RPMI7951 (cell line): ENCODE data around the gene SORD. TPM values are rescaled to one million over a fixed set of nuclear protein-coding genes. Genes with fewer than 3 reads are reported as not detected.
"Not testable (repeated sequence)": the region's sequence is repeated elsewhere in the genome, so short reads cannot be mapped to it uniquely, and the experiment has no call there.

Experiments used
- DNase-seq: peaks from one replicate; pipeline ENCODE4 v3.0.0-alpha.2; 2012; ENCODE audit warnings: low read depth
- total RNA-seq: library from RNA; depleted of rRNA; stranded (reverse); fragments of >200 nt; shearing (Covaris generic); gene quantifications from 2 replicates; pipeline ENCODE4 v1.2.3, GENCODE V29; 2014; rRNA removed

The SORD gene
- 29.4 and 33.1 TPM in 2 replicates for total RNA-seq

- peak; percentile 85 for DNase-seq
These were observed at the start of gene SORD for GRCh38 chr15:45022871-45023658. TSS of gene SORD (plus strand) at chr15:45023195. CDS start at chr15:45023284, 89 bp downstream.

GRCh38 chr15:44976183-44976582 is 46.8 kb upstream of the SORD start:
- DNase-seq = not testable (repeated sequence)

GRCh38 chr15:44977781-44978180 is 45.2 kb upstream of the SORD start:
- not testable (repeated sequence) for DNase-seq

- not testable (repeated sequence) for DNase-seq
These were observed 43.2 kb upstream of the SORD start for GRCh38 chr15:44979617-44980339.

- DNase-seq = not testable (repeated sequence)
These were observed 38.9 kb upstream of the SORD start for GRCh38 chr15:44984144-44984543.

GRCh38 chr15:44986346-44987055 is 36.5 kb upstream of the SORD start:
- DNase-seq = not testable (repeated sequence)

- not testable (repeated sequence) for DNase-seq
These were observed 35.3 kb upstream of the SORD start for GRCh38 chr15:44987711-44988110.

- DNase-seq = not testable (repeated sequence)
These were observed 34.7 kb upstream of the SORD start for GRCh38 chr15:44988184-44988869.

- DNase-seq = peak; percentile 4
These were observed 34.1 kb upstream of the SORD start for GRCh38 chr15:44988870-44989219.

- DNase-seq = not testable (repeated sequence)
These were observed 25.4 kb upstream of the SORD start for GRCh38 chr15:44997632-44998031.

GRCh38 chr15:44999105-44999504 is 23.9 kb upstream of the SORD start:
- DNase-seq = no peak

GRCh38 chr15:45001180-45001579 is 21.8 kb upstream of the SORD start:
- not testable (repeated sequence) for DNase-seq

GRCh38 chr15:45003731-45004410 is 19.1 kb upstream of the SORD start:
- DNase-seq = not testable (repeated sequence)

- DNase-seq = not testable (repeated sequence)
These were observed 18.3 kb upstream of the SORD start for GRCh38 chr15:45004590-45005175.

- no peak for DNase-seq
These were observed 13.9 kb upstream of the SORD start for GRCh38 chr15:45009046-45009445.

GRCh38 chr15:45015114-45015513 is 7.9 kb upstream of the SORD start:
- not testable (repeated sequence) for DNase-seq

- DNase-seq = not testable (repeated sequence)
These were observed 2.6 kb upstream of the SORD start for GRCh38 chr15:45020222-45020900.

GRCh38 chr15:45020901-45021259 is 2.1 kb upstream of the SORD start:
- DNase-seq = not testable (repeated sequence)

- no peak for DNase-seq
These were observed 1.6 kb upstream of the SORD start for GRCh38 chr15:45021348-45021747.

GRCh38 chr15:45023659-45024225 is 747 bp downstream of the SORD start:
- DNase-seq = peak; percentile 39
